Spleen (tissue), 11 donors: ENCODE measurements around the gene ARHGAP30. TPM values are rescaled to one million over a fixed set of nuclear protein-coding genes. Genes with fewer than 3 reads are reported as not detected.

Source experiments
- DNase-seq: peaks from one replicate; pipeline ENCODE4 v3.0.0-alpha.2; 2020
- H3K27ac ChIP-seq, 8 donors: fragments of 200-600 bp; sonication (generic) in 7 of 8; 1 replicate in 4 of 8; 2 replicates in 4 of 8; pipeline versions ENCODE4 v1.5.0 to v1.8.0; 2016 to 2021; ENCODE audit warnings: inconsistent platforms in 4 of 8, mild to moderate bottlenecking in 4 of 8, moderate library complexity in 1 of 8
- H3K27me3 ChIP-seq, 7 donors: fragments of 200-600 bp; sonication (generic) in 6 of 7; replicated peaks in 1 of 7; 1 replicate in 4 of 7; 2 replicates in 3 of 7; pipeline versions ENCODE4 v1.5.0 to v1.8.0; 2016 to 2021; ENCODE audit warnings: inconsistent platforms in 3 of 7, mild to moderate bottlenecking in 1 of 7
- H3K36me3 ChIP-seq, 6 donors: fragments of 200-600 bp; sonication (generic) in 5 of 6; 1 replicate in 4 of 6; 2 replicates in 2 of 6; pipeline versions ENCODE4 v1.5.0 to v1.8.0; 2016 to 2021; ENCODE audit warnings: inconsistent platforms in 2 of 6
- H3K4me1 ChIP-seq, 6 donors: fragments of 200-600 bp; sonication (generic) in 5 of 6; 1 replicate in 3 of 6; 2 replicates in 3 of 6; pipeline versions ENCODE4 v1.5.0 to v1.8.0; 2016 to 2021; ENCODE audit warnings: inconsistent platforms in 3 of 6
- H3K4me3 ChIP-seq, 8 donors: fragments of 200-600 bp; sonication (generic) in 7 of 8; 1 replicate in 4 of 8; 2 replicates in 4 of 8; pipeline versions ENCODE4 v1.5.0 to v1.8.0; 2016 to 2021; ENCODE audit warnings: inconsistent platforms in 4 of 8, mild to moderate bottlenecking in 4 of 8, moderate library complexity in 2 of 8
- H3K9me3 ChIP-seq, 8 donors: fragments of 200-600 bp; sonication (generic) in 7 of 8; 1 replicate in 4 of 8; 2 replicates in 4 of 8; pipeline versions ENCODE4 v1.5.0 to v1.8.0; 2016 to 2021; ENCODE audit warnings: inconsistent platforms in 4 of 8
- CTCF ChIP-seq, 11 experiments: fragments of 200-600 bp in 7 of 11; fragments of 450-650 bp in 4 of 11; sonication (generic) in 4 of 11; IDR thresholded peaks in 8 of 11; conservative IDR thresholded peaks in 3 of 11; 1 replicate in 7 of 11; 2 replicates in 4 of 11; pipeline versions ENCODE4 v1.4.0 to v1.8.0; 2016 to 2021; ENCODE audit warnings: antibody characterized with exemption in 11 of 11, inconsistent platforms in 4 of 11, mild to moderate bottlenecking in 1 of 11
- POLR2A ChIP-seq, 3 donors: fragments of 450-650 bp; IDR thresholded peaks; one replicate each; pipeline ENCODE4 v1.5.1; 2017; ENCODE audit warnings: antibody characterized with exemption in 3 of 3, mild to moderate bottlenecking in 1 of 3
- POLR2AphosphoS5 ChIP-seq, 3 donors: sonication (generic); formaldehyde crosslinking; IDR thresholded peaks; one replicate each; pipeline ENCODE4 v1.5.1; 2017; ENCODE audit warnings: antibody characterized with exemption in 3 of 3
- WGBS, 5 donors: extraction: QIAGEN DNeasy Blood & Tissue Kit in 3 of 5; methylation state at CpG; one replicate each; pipeline versions ENCODE4 v1.1.5 to v1.1.7; 2013 to 2018; 5-methylcytosine and 5-hydroxymethylcytosine counted together
- intact Hi-C: fragments of 100-400 bp; cut with DNase I; formaldehyde crosslinking; loops from one replicate; pipeline ENCODE4 v1.15.0; 2023; ENCODE audit warnings: low total_unique reads
- polyA plus RNA-seq, 3 donors: library from polyadenylated mRNA; stranded (reverse); fragments of 200-250 nt; gene quantifications; one replicate each; pipeline ENCODE4 v1.2.1, GENCODE V29; 2013
- total RNA-seq, 7 donors: library from RNA; depleted of rRNA in 3 of 7; stranded (reverse); fragments of >200 nt in 3 of 7; fragmentation: NEBNext Ultra II Directional in 4 of 7; extraction: Animal tissue kit (Norgen Biotek cat#: 25700) in 4 of 7; gene quantifications; one replicate each; pipeline versions ENCODE4 v1.1.0 to v1.2.1, GENCODE V29; 2016 to 2021
- donor health status: healthy with polysubstance abuse.
- donor health status: DM: no; HTN: no; CAD: no; lungs with moderate emphysema.
- donor health status: DM: no; HTN: no; CAD: no.
- donor health status: Bipolar disorder and iron deficiency.
- donor health status: healthy.
- donor health status: DM: no; HTN: no; CAD: no.
- donor health status: DM: yes; HTN: yes; CAD: no.

The ARHGAP30 gene
- total and polyA plus RNA-seq, 10 donors: 28.8 to 145 (median 120) TPM

- Histone ChIP-seq H3K36me3 (no peaks in the 10 kb centered on the region), H3K4me3 (no peak overlapping the region), H3K9me3 (no peaks in the 10 kb centered on the region), H3K4me1 (peaks cover 0 to 21% (median 0%) of the 10 kb centered on the region in 6 donors), H3K27ac (no peak overlapping the region), H3K27me3 (no peaks in the 10 kb centered on the region)
- WGBS, 5 donors: 46 to 88% (median 75%) methylated on average over 2 of the region's 2 CpGs
- intact Hi-C loops: no loop called here
- no peak for DNase-seq
- no peak for TF ChIP-seq POLR2AphosphoS5 (IDR thresholded peaks at IDR 0.05)
- no peak for TF ChIP-seq POLR2A (IDR thresholded peaks at IDR 0.05)
- no peak for TF ChIP-seq CTCF (IDR thresholded peaks at IDR 0.05 in 8 of 11, conservative IDR thresholded peaks at IDR 0.05 in 3 of 11)
Observed at GRCh38 chr1:161085165-161085564, 15.5 kb upstream of the ARHGAP30 start.

- Histone ChIP-seq H3K36me3 (no peaks in the 10 kb centered on the region), H3K27ac (no peak overlapping the region), H3K4me3 (no peak overlapping the region), H3K9me3 (no peaks in the 10 kb centered on the region), H3K4me1 (peaks cover 0 to 21% (median 0%) of the 10 kb centered on the region in 6 donors), H3K27me3 (peaks cover 0 to 2% (median 0%) of the 10 kb centered on the region in 7 donors)
- intact Hi-C loops: no loop called here
- no peak for DNase-seq
- WGBS, 5 donors: 80 to 100% (median 92%) methylated on average over 1 of the region's 1 CpG
- no peak for TF ChIP-seq POLR2AphosphoS5 (IDR thresholded peaks at IDR 0.05)
- TF ChIP-seq POLR2A (IDR thresholded peaks at IDR 0.05): no peak
- no peak for TF ChIP-seq CTCF (IDR thresholded peaks at IDR 0.05 in 8 of 11, conservative IDR thresholded peaks at IDR 0.05 in 3 of 11)
Observed at GRCh38 chr1:161084597-161084988, 14.9 kb upstream of the ARHGAP30 start.

- H3K9me3 ChIP-seq: no peaks in the 10 kb centered on the region
- no peak for DNase-seq
- H3K27me3 ChIP-seq: peaks cover 0 to 6% (median 0%) of the 10 kb centered on the region in 7 donors
- WGBS, 5 donors: 83 to 93% (median 88%) methylated on average over 10 of the region's 10 CpGs
- no peak overlapping the region for H3K4me3 ChIP-seq
- intact Hi-C loops: no loop called here
- peaks cover 0 to 16% (median 0%) of the 10 kb centered on the region in 6 donors for H3K4me1 ChIP-seq
- H3K36me3 ChIP-seq: no peaks in the 10 kb centered on the region
- H3K27ac ChIP-seq: peak overlapping the region in 1 of 8 donors; percentile 13
- TF ChIP-seq POLR2AphosphoS5 (IDR thresholded peaks at IDR 0.05) (no peak), POLR2A (IDR thresholded peaks at IDR 0.05) (no peak), CTCF (IDR thresholded peaks at IDR 0.05 in 8 of 11, conservative IDR thresholded peaks at IDR 0.05 in 3 of 11) (no peak)
Observed at GRCh38 chr1:161083748-161084596, 14.3 kb upstream of the ARHGAP30 start.

- Histone ChIP-seq H3K9me3 (no peaks in the 10 kb centered on the region), H3K27ac (peak overlapping the region in 1 of 8 donors; percentile 13), H3K4me1 (peaks cover 0 to 15% (median 0%) of the 10 kb centered on the region in 6 donors), H3K27me3 (peaks cover 0 to 9% (median 0%) of the 10 kb centered on the region in 7 donors), H3K36me3 (no peaks in the 10 kb centered on the region), H3K4me3 (no peak overlapping the region)
- 56 to 80% (median 67%) methylated on average over 6 to 8 of the region's 8 CpGs for WGBS, 5 donors
- DNase-seq: no peak
- TF ChIP-seq POLR2A (IDR thresholded peaks at IDR 0.05): no peak
- TF ChIP-seq POLR2AphosphoS5 (IDR thresholded peaks at IDR 0.05): peak in 1 of 3 donors; percentile 36
- intact Hi-C loops: no loop called here
Observed at GRCh38 chr1:161082996-161083747, 13.5 kb upstream of the ARHGAP30 start.
